Transverse colon (tissue), 4 donors: ENCODE data around the gene AKAP6. TPM values are rescaled to one million over a fixed set of nuclear protein-coding genes. Genes with fewer than 3 reads are reported as not detected.
"Not testable (repeated sequence)": the region's sequence is repeated elsewhere in the genome, so short reads cannot be mapped to it uniquely, and the experiment has no call there.

Experiments
- DNase-seq: peaks from one replicate; pipeline ENCODE4 v3.0.0-alpha.2; 2019
- H3K27ac ChIP-seq, 4 donors: fragments of 200-600 bp; sonication (generic); 2 replicates each; pipeline ENCODE4 v1.5.1; 2016 to 2018; ENCODE audit warnings: inconsistent platforms in 4 of 4
- H3K27me3 ChIP-seq: fragments of 200-600 bp; sonication (generic); 2 replicates; pipeline ENCODE4 v1.5.1; 2017; ENCODE audit warnings: inconsistent platforms
- H3K36me3 ChIP-seq, 4 donors: fragments of 200-600 bp; sonication (generic); 2 replicates each; pipeline ENCODE4 v1.5.1; 2017 to 2019; ENCODE audit warnings: inconsistent platforms in 4 of 4
- H3K4me1 ChIP-seq, 4 donors: fragments of 200-600 bp; sonication (generic); 2 replicates each; pipeline ENCODE4 v1.5.1; 2017 to 2020; ENCODE audit warnings: inconsistent platforms in 4 of 4
- H3K4me3 ChIP-seq, 4 donors: fragments of 200-600 bp; sonication (generic); 1 replicate in 1 of 4; 2 replicates in 3 of 4; pipeline versions ENCODE4 v1.5.1 to v1.6.1; 2017 to 2019; ENCODE audit warnings: inconsistent platforms in 4 of 4
- H3K9me3 ChIP-seq, 2 donors: fragments of 200-600 bp; sonication (generic); 2 replicates each; pipeline ENCODE4 v1.5.1; 2017 to 2019; ENCODE audit warnings: inconsistent platforms in 2 of 2
- EP300 ChIP-seq: sonication (generic); formaldehyde crosslinking; IDR thresholded peaks from one replicate; pipeline ENCODE4 v1.6.1; 2017; ENCODE audit warnings: antibody characterized with exemption, low read depth
- POLR2A ChIP-seq: fragments of 450-650 bp; IDR thresholded peaks from one replicate; pipeline ENCODE4 v1.6.1; 2016; ENCODE audit warnings: antibody characterized with exemption, mild to moderate bottlenecking, moderate library complexity
- POLR2AphosphoS5 ChIP-seq, 3 donors: sonication (generic); formaldehyde crosslinking; IDR thresholded peaks; one replicate each; pipeline ENCODE4 v1.6.1; 2016; ENCODE audit warnings: antibody characterized with exemption in 3 of 3
- WGBS, 2 donors: methylation state at CpG; one replicate each; pipeline ENCODE4 v1.1.5; 2018; ENCODE audit warnings: low coverage in 1 of 2; 5-methylcytosine and 5-hydroxymethylcytosine counted together
- in situ Hi-C, 4 donors: fragments of 200-750 bp; cut with MboI; loops; one replicate each; pipeline versions ENCODE4 v1.15.0 to v1.15.1; 2017; ENCODE audit warnings: low sequenced_read_pairs in 3 of 4, low pct_ligation_motif_present in 1 of 4, low pct_unique_long_range_greater_than_20kb in 1 of 4
- intact Hi-C: fragments of 100-400 bp; cut with DNase I; formaldehyde crosslinking; loops from one replicate; pipeline ENCODE4 v1.15.1; 2023; ENCODE audit warnings: low total_unique reads
- total RNA-seq, 4 donors: library from RNA; depleted of rRNA; stranded (reverse); fragments of >200 nt; gene quantifications; one replicate each; pipeline ENCODE4 v1.1.0, GENCODE V29; 2016
- TF ChIP-seq, protein P1 (sequence below), 5 experiments: fragments of 200-600 bp in 3 of 5; fragments of 450-650 bp in 2 of 5; sonication (generic) in 3 of 5; IDR thresholded peaks; 1 replicate in 2 of 5; 2 replicates in 3 of 5; pipeline ENCODE4 v1.5.1; 2016 to 2017; ENCODE audit warnings: antibody characterized with exemption in 5 of 5, inconsistent platforms in 3 of 5, mild to moderate bottlenecking in 2 of 5, moderate library complexity in 1 of 5

The AKAP6 gene
- total RNA-seq, 4 donors from 2014 or later, result 6.3 to 16.7 (median 9.7) TPM

DNA sequence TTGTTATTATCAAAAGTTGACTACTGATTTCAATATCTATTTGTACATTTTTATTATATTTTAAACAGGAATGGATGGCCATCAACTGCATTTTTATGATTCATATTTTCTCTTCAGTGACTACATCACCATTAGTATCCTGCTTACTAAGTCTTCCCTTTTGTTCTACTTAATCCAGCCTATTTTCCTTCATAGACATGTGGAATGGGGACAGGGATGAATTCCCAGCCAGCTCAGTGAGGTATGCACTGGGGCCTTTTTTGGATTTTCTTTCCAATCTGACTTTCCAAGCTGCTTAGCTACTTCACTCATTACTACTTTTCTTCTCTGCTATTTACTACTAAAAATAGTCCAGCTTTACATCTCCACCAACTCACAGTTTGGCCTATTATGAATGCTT is 38.4 kb downstream of the AKAP6 start:
- no peak for TF ChIP-seq EP300
- TF ChIP-seq POLR2AphosphoS5 (IDR thresholded peaks at IDR 0.05), result no peak
- no peak for TF ChIP-seq POLR2A
- TF ChIP-seq, protein P1, sequence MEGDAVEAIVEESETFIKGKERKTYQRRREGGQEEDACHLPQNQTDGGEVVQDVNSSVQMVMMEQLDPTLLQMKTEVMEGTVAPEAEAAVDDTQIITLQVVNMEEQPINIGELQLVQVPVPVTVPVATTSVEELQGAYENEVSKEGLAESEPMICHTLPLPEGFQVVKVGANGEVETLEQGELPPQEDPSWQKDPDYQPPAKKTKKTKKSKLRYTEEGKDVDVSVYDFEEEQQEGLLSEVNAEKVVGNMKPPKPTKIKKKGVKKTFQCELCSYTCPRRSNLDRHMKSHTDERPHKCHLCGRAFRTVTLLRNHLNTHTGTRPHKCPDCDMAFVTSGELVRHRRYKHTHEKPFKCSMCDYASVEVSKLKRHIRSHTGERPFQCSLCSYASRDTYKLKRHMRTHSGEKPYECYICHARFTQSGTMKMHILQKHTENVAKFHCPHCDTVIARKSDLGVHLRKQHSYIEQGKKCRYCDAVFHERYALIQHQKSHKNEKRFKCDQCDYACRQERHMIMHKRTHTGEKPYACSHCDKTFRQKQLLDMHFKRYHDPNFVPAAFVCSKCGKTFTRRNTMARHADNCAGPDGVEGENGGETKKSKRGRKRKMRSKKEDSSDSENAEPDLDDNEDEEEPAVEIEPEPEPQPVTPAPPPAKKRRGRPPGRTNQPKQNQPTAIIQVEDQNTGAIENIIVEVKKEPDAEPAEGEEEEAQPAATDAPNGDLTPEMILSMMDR (IDR thresholded peaks at IDR 0.05), result no peak
- in situ Hi-C loops (no loop called here), intact Hi-C loops (no loop called here)
- no peak overlapping the region for H3K4me3 ChIP-seq
- no peak overlapping the region for H3K27ac ChIP-seq
- H3K4me1 ChIP-seq, result peaks cover 0 to 12% (median 0%) of the 10 kb centered on the region in 4 donors
- H3K9me3 ChIP-seq, result no peaks in the 10 kb centered on the region
- no peak for DNase-seq
- no peaks in the 10 kb centered on the region for H3K27me3 ChIP-seq
- no peaks in the 10 kb centered on the region for H3K36me3 ChIP-seq

DNA sequence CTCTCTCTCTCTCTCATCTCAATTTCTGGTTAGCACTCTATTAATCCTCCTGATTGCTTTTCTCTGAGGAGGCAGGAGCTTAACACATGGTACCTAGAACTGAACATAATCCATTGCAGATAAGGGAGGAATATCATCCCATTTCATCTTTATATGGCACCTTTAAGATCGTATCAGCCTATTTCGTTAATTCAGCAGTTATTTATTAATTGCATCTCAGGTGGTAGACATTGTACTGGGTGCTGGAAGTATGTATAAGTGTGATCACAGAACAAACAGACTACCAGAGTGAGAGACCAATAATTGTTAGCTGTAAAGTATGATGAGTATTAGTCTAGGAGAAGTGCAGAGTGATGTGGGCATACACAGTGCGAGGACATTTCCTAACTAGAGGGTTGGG is 39.0 kb downstream of the AKAP6 start:
- no peak for TF ChIP-seq POLR2AphosphoS5 (IDR thresholded peaks at IDR 0.05)
- no peak for TF ChIP-seq EP300
- no peak for TF ChIP-seq POLR2A
- TF ChIP-seq, protein P1 (IDR thresholded peaks at IDR 0.05), result no peak
- DNase-seq, result no peak
- H3K4me3 ChIP-seq, result no peak overlapping the region
- 92 to 100% methylated on average over 1 to 3 of the region's 3 CpGs for WGBS, 2 donors
- no peaks in the 10 kb centered on the region for H3K27me3 ChIP-seq
- intact Hi-C loops, result no loop called here
- no peaks in the 10 kb centered on the region for H3K36me3 ChIP-seq
- peaks cover 0 to 12% (median 0%) of the 10 kb centered on the region in 4 donors for H3K4me1 ChIP-seq
- in situ Hi-C loops, result no loop called here
- no peak overlapping the region for H3K27ac ChIP-seq
- no peaks in the 10 kb centered on the region for H3K9me3 ChIP-seq

DNA sequence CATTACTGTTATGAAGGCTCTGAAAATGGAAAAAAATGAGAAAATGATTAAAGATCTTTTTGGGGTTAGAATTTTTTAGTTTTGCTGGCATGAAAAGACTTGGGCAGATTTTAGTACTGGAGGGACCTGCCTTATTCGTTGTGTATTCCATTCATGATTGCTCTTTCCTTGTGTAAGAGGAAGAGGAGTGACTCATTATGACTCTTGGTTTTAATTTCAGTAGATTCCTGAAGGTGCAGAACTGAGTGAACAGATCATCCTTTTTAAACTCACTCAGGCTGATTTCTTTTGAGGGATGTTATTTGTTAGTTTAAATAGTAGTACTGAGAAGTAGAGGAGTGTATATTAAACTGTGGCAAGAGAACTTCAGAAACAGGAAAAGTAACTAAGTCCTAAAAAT is 41.6 kb downstream of the AKAP6 start:
- H3K4me3 ChIP-seq, result no peak overlapping the region
- intact Hi-C loops, result no loop called here

DNA sequence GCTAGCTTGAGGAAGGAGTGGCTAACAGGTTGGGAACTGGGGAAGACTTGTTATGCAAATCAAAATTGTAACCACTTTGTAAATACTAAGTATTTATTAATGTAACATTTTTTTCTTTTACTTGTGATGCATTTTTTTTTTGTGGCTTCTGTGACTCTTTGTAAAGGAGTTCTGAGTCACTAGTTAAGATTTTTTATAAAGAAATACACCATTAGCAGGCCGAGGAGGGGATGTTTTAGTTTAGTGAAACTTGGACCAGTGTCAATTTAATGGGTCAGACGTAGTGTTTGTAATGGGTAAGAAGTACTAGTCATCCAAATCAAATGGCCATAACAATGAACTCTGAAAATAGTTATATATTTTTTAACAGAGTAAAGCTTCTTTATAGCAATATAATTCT is 43.1 kb downstream of the AKAP6 start:
- no peak for DNase-seq
- Histone ChIP-seq H3K27me3 (no peaks in the 10 kb centered on the region), H3K36me3 (no peaks in the 10 kb centered on the region), H3K27ac (no peak overlapping the region), H3K4me3 (no peak overlapping the region), H3K9me3 (no peaks in the 10 kb centered on the region), H3K4me1 (peaks cover 0 to 1% (median 0%) of the 10 kb centered on the region in 4 donors)
- TF ChIP-seq, protein P1 (IDR thresholded peaks at IDR 0.05), result no peak
- TF ChIP-seq POLR2AphosphoS5 (IDR thresholded peaks at IDR 0.05), result no peak
- no peak for TF ChIP-seq POLR2A
- no peak for TF ChIP-seq EP300
- in situ Hi-C loops, result no loop called here
- intact Hi-C loops, result no loop called here
- WGBS, 2 donors, result 44 to 51% methylated on average over 2 of the region's 2 CpGs

More for the DNA sequence above, 41.6 kb downstream of the AKAP6 start:
- Histone ChIP-seq H3K4me1 (peaks cover 0 to 11% (median 0%) of the 10 kb centered on the region in 4 donors), H3K9me3 (no peaks in the 10 kb centered on the region), H3K27me3 (no peaks in the 10 kb centered on the region), H3K36me3 (no peaks in the 10 kb centered on the region), H3K27ac (no peak overlapping the region)
- TF ChIP-seq EP300 (no peak), POLR2AphosphoS5 (IDR thresholded peaks at IDR 0.05) (no peak), POLR2A (no peak)
- TF ChIP-seq, protein P1 (IDR thresholded peaks at IDR 0.05), result no peak
- in situ Hi-C loops, result no loop called here
- DNase-seq, result no peak
- WGBS, 2 donors, result 11 to 33% methylated on average over 1 of the region's 1 CpG

DNA sequence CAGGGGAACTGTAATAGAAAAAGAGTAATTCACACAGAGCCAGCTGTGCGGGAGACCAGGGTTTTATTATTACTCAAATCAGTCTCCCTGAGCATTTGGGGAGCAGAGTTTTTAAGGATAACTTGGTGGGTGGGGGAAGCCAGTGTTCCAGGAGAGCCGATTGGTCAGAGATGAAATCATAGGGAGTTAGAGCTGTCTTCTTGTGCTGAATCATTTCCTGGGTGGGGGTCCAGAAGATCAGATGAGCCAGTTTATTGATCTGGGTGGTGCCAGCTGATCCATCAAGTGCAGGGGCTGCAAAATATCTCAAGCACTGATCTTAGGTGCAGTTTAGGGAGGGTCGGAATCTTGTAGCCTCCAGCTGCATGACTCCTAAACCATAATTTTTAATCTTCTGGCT is 44.1 kb downstream of the AKAP6 start:
- H3K27ac ChIP-seq, H3K36me3 ChIP-seq, intact Hi-C loops, DNase-seq, in situ Hi-C loops, H3K27me3 ChIP-seq, H3K4me1 ChIP-seq, H3K4me3 ChIP-seq, H3K9me3 ChIP-seq: not testable (repeated sequence)
- WGBS, 2 donors, result 78 to 86% methylated on average over 2 to 3 of the region's 3 CpGs
